HG03521 (cell line): ENCODE measurements around the gene BCLAF1.
"Not testable (repeated sequence)": the region's sequence is repeated elsewhere in the genome, so short reads cannot be mapped to it uniquely, and the experiment has no call there.

Experiments used
- ATAC-seq: cut with Tn5 transposase; IDR thresholded peaks from one replicate; pipeline ENCODE4 v1.9.1; 2021; ENCODE audit warnings: mild to moderate bottlenecking, moderate library complexity; ENCODE audit not compliant: unreplicated experiment

BCLAF1 gene

GRCh38 chr6:136309171-136309570 is 19.5 kb upstream of the BCLAF1 start:
- ATAC-seq: no peak

GRCh38 chr6:136308469-136308868 is 18.8 kb upstream of the BCLAF1 start:
- not testable (repeated sequence) for ATAC-seq

GRCh38 chr6:136307351-136307750 is 17.7 kb upstream of the BCLAF1 start:
- ATAC-seq: no peak

GRCh38 chr6:136306466-136306865 is 16.8 kb upstream of the BCLAF1 start:
- no peak for ATAC-seq

- ATAC-seq: no peak
Observed at GRCh38 chr6:136304410-136304809, 14.8 kb upstream of the BCLAF1 start.

- no peak for ATAC-seq
Observed at GRCh38 chr6:136303516-136303915, 13.9 kb upstream of the BCLAF1 start.

GRCh38 chr6:136294621-136295020 is 5.0 kb upstream of the BCLAF1 start:
- ATAC-seq: no peak

GRCh38 chr6:136290410-136291010 is 864 bp upstream of the BCLAF1 start:
- ATAC-seq: peak; percentile 14

- ATAC-seq: peak; percentile 33
Observed at GRCh38 chr6:136289327-136289578, 393 bp downstream of the BCLAF1 start.

GRCh38 chr6:136288566-136289326 is 900 bp downstream of the BCLAF1 start:
- ATAC-seq: peak; percentile 45

GRCh38 chr6:136284909-136285308 is 4.7 kb downstream of the BCLAF1 start:
- ATAC-seq: no peak

GRCh38 chr6:136282906-136283305 is 6.7 kb downstream of the BCLAF1 start:
- no peak for ATAC-seq

GRCh38 chr6:136280032-136280609 is 9.5 kb downstream of the BCLAF1 start:
- ATAC-seq: no peak

GRCh38 chr6:136274062-136274461 is 15.6 kb downstream of the BCLAF1 start:
- no peak for ATAC-seq

GRCh38 chr6:136265101-136265500 is 24.5 kb downstream of the BCLAF1 start:
- no peak for ATAC-seq

GRCh38 chr6:136262940-136263339 is 26.7 kb downstream of the BCLAF1 start:
- no peak for ATAC-seq

- no peak for ATAC-seq
Observed at GRCh38 chr6:136254851-136255466, 34.7 kb downstream of the BCLAF1 start.

GRCh38 chr6:136253734-136254133 is 35.9 kb downstream of the BCLAF1 start:
- ATAC-seq: no peak

- ATAC-seq: no peak
Observed at GRCh38 chr6:136252441-136252840, 37.2 kb downstream of the BCLAF1 start.

GRCh38 chr6:136251394-136251793 is 38.3 kb downstream of the BCLAF1 start:
- no peak for ATAC-seq

GRCh38 chr6:136250686-136251008 is 39.0 kb downstream of the BCLAF1 start:
- ATAC-seq: peak; percentile 3
